WTC11 (cell line): ENCODE results near the gene IFFO2. TPM values are rescaled to one million over a fixed set of nuclear protein-coding genes. Genes with fewer than 3 reads are reported as not detected.

ENCODE experiments used
- ATAC-seq: fragments of 200-7000 bp; cut with Tn5 transposase; 2 replicates; pipeline ENCODE4 v1.10.0; 2021; ENCODE audit warnings: mild to moderate bottlenecking, moderate library complexity
- CTCF ChIA-PET: fragments of 300-600 bp; sonication (Branson Sonifier 250); formaldehyde crosslinking; loops from one replicate; lab custom pipeline; 2021; ENCODE audit warnings: antibody characterized with exemption; lab: Charles Lee
- POLR2A ChIA-PET: fragments of 350-600 bp; sonication (Branson Sonifier 250); formaldehyde crosslinking; loops from one replicate; lab custom pipeline; 2021; ENCODE audit warnings: antibody characterized with exemption; lab: Charles Lee
- DNase-seq: peaks from one replicate; pipeline ENCODE4 v3.0.0; 2021; ENCODE audit warnings: low spot score
- H3K27ac Mint-ChIP-seq: 2 replicates; pipeline ENCODE4 v1.8.0; 2021; ENCODE audit warnings: mixed read lengths
- H3K27me3 Mint-ChIP-seq: 2 replicates; pipeline ENCODE4 v1.8.0; 2021; ENCODE audit warnings: low read depth, mild to moderate bottlenecking, moderate library complexity, mixed read lengths
- H3K36me3 Mint-ChIP-seq: 2 replicates; pipeline ENCODE4 v1.8.0; 2021; ENCODE audit warnings: mixed read lengths
- H3K4me1 Mint-ChIP-seq: 2 replicates; pipeline ENCODE4 v1.8.0; 2022; ENCODE audit warnings: mixed read lengths
- H3K4me3 Mint-ChIP-seq: 2 replicates; pipeline ENCODE4 v1.8.0; 2021; ENCODE audit warnings: mild to moderate bottlenecking, moderate library complexity, mixed read lengths
- H3K9me3 Mint-ChIP-seq: 2 replicates; pipeline ENCODE4 v1.8.0; 2021; ENCODE audit warnings: mixed read lengths
- ESRRA ChIP-seq: sonication (generic); formaldehyde crosslinking; IDR thresholded peaks from 2 replicates; pipeline ENCODE4 v1.8.1; 2022; ENCODE audit warnings: mild to moderate bottlenecking, missing genetic modification reagents, borderline replicate concordance
- FOXP1 ChIP-seq: sonication (generic); formaldehyde crosslinking; IDR thresholded peaks from 2 replicates; pipeline ENCODE4 v1.8.0; 2022; ENCODE audit warnings: missing genetic modification reagents, mild to moderate bottlenecking, moderate library complexity, borderline replicate concordance
- IRF2 ChIP-seq: sonication (generic); formaldehyde crosslinking; IDR thresholded peaks from 2 replicates; pipeline ENCODE4 v1.8.0; 2022; ENCODE audit warnings: low read depth, missing genetic modification reagents, borderline replicate concordance
- JAZF1 ChIP-seq: fragments of 250-450 bp; sonication (Bioruptor Pico); IDR thresholded peaks from 2 replicates; pipeline ENCODE4 v1.9.0; 2021; ENCODE audit warnings: moderate library complexity, mild to moderate bottlenecking, inconsistent platforms
- KAT7 ChIP-seq: sonication (generic); formaldehyde crosslinking; IDR thresholded peaks from 2 replicates; pipeline ENCODE4 v1.8.1; 2023; ENCODE audit warnings: missing genetic modification reagents, mild to moderate bottlenecking, borderline replicate concordance
- MYBL2 ChIP-seq: sonication (generic); formaldehyde crosslinking; IDR thresholded peaks from 2 replicates; pipeline ENCODE4 v1.8.1; 2023; ENCODE audit warnings: mild to moderate bottlenecking, moderate library complexity, missing genetic modification reagents
- NR1H2 ChIP-seq: sonication (generic); formaldehyde crosslinking; IDR thresholded peaks from 2 replicates; pipeline ENCODE4 v1.9.0; 2021; ENCODE audit warnings: mild to moderate bottlenecking, moderate library complexity, missing genetic modification reagents
- NR2C2 ChIP-seq: sonication (generic); formaldehyde crosslinking; IDR thresholded peaks from 2 replicates; pipeline ENCODE4 v1.8.0; 2022; ENCODE audit warnings: mild to moderate bottlenecking, missing genetic modification reagents
- PRRX2 ChIP-seq: fragments of 250-450 bp; sonication (Bioruptor Pico); IDR thresholded peaks from 2 replicates; pipeline ENCODE4 v1.8.0; 2021; ENCODE audit warnings: mild to moderate bottlenecking
- TEAD1 ChIP-seq: sonication (generic); formaldehyde crosslinking; IDR thresholded peaks from 2 replicates; pipeline ENCODE4 v1.8.0; 2022; ENCODE audit warnings: mild to moderate bottlenecking, missing genetic modification reagents
- ZNF219 ChIP-seq: sonication (generic); formaldehyde crosslinking; IDR thresholded peaks from 2 replicates; pipeline ENCODE4 v1.8.0; 2023; ENCODE audit warnings: missing genetic modification reagents, mild to moderate bottlenecking, borderline replicate concordance
- ZNF317 ChIP-seq: sonication (generic); formaldehyde crosslinking; IDR thresholded peaks from 2 replicates; pipeline ENCODE4 v1.8.1; 2023; ENCODE audit warnings: low read depth, mild to moderate bottlenecking, moderate library complexity, missing genetic modification reagents, borderline replicate concordance
- ZNF396 ChIP-seq: fragments of 250-450 bp; sonication (Bioruptor Pico); IDR thresholded peaks from 2 replicates; pipeline ENCODE4 v1.8.0; 2021; ENCODE audit warnings: mild to moderate bottlenecking, moderate library complexity, borderline replicate concordance
- total RNA-seq: library from RNA; stranded (reverse); gene quantifications from 3 replicates; pipeline ENCODE4 v1.2.3, GENCODE V29; 2021
- TF ChIP-seq, protein P1 (sequence below): fragments of 250-450 bp; sonication (Bioruptor Pico); IDR thresholded peaks from 2 replicates; pipeline ENCODE4 v2.1.2; 2022; ENCODE audit warnings: mild to moderate bottlenecking, moderate library complexity
- TF ChIP-seq, protein P2 (sequence below): sonication (generic); formaldehyde crosslinking; IDR thresholded peaks from 2 replicates; pipeline ENCODE4 v1.8.1; 2022; ENCODE audit warnings: low read depth, missing genetic modification reagents, borderline replicate concordance
- TF ChIP-seq, protein P3 (sequence below): sonication (generic); formaldehyde crosslinking; IDR thresholded peaks from 2 replicates; pipeline ENCODE4 v1.8.0; 2022; ENCODE audit warnings: mild to moderate bottlenecking, missing genetic modification reagents
- TF ChIP-seq, protein P4 (sequence below): fragments of 250-450 bp; sonication (Bioruptor Pico); IDR thresholded peaks from 2 replicates; pipeline ENCODE4 v1.9.0; 2021; ENCODE audit warnings: mild to moderate bottlenecking, borderline replicate concordance
- TF ChIP-seq, protein P5 (sequence below): sonication (generic); formaldehyde crosslinking; IDR thresholded peaks from 2 replicates; pipeline ENCODE4 v1.8.1; 2022; ENCODE audit warnings: missing genetic modification reagents, borderline replicate concordance
- TF ChIP-seq, protein P6 (sequence below): sonication (generic); formaldehyde crosslinking; IDR thresholded peaks from 2 replicates; pipeline ENCODE4 v1.8.1; 2022; ENCODE audit warnings: mild to moderate bottlenecking, moderate library complexity, missing genetic modification reagents
- TF ChIP-seq, protein P7 (sequence below): sonication (generic); formaldehyde crosslinking; IDR thresholded peaks from 2 replicates; pipeline ENCODE4 v1.8.1; 2022; ENCODE audit warnings: low read depth, mild to moderate bottlenecking, moderate library complexity, missing genetic modification reagents, borderline replicate concordance

Gene IFFO2
- total RNA-seq, 1 experiment from 2014 or later = 8.1 TPM

DNA sequence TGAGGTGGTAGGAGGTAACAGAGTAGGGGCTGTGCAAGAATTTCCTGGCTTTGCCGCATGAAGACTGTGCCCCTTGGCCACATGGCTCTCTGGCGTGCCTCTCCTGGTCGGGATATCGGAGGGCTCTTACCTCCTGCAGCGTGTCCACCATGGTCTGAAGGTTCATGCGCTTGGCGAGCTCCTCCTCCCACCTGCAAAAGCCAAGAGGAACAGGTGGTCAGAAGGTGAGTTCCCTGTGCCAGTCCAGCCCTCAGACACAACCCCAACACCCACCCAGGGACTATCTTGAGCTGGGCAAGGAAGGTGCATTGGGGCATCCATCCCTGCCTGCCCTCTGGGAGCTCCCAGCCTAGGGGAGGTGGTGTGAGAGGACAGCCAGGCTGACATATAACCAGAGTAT, 35.5 kb downstream of the IFFO2 start:
- no peaks in the 10 kb centered on the region for H3K36me3 Mint-ChIP-seq
- H3K27ac Mint-ChIP-seq = no peak overlapping the region
- no peak for TF ChIP-seq PRRX2
- TF ChIP-seq TEAD1 (CRISPR knock-in tag) = no peak
- TF ChIP-seq, protein P1, sequence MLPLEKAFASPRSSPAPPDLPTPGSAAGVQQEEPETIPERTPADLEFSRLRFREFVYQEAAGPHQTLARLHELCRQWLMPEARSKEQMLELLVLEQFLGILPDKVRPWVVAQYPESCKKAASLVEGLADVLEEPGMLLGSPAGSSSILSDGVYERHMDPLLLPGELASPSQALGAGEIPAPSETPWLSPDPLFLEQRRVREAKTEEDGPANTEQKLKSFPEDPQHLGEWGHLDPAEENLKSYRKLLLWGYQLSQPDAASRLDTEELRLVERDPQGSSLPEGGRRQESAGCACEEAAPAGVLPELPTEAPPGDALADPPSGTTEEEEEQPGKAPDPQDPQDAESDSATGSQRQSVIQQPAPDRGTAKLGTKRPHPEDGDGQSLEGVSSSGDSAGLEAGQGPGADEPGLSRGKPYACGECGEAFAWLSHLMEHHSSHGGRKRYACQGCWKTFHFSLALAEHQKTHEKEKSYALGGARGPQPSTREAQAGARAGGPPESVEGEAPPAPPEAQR (CRISPR knock-in tag) = no peak
- TF ChIP-seq, protein P2, sequence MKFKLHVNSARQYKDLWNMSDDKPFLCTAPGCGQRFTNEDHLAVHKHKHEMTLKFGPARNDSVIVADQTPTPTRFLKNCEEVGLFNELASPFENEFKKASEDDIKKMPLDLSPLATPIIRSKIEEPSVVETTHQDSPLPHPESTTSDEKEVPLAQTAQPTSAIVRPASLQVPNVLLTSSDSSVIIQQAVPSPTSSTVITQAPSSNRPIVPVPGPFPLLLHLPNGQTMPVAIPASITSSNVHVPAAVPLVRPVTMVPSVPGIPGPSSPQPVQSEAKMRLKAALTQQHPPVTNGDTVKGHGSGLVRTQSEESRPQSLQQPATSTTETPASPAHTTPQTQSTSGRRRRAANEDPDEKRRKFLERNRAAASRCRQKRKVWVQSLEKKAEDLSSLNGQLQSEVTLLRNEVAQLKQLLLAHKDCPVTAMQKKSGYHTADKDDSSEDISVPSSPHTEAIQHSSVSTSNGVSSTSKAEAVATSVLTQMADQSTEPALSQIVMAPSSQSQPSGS = no peak
- TF ChIP-seq MYBL2 = no peak
- TF ChIP-seq JAZF1 (CRISPR knock-in tag) = no peak
- TF ChIP-seq, protein P3, sequence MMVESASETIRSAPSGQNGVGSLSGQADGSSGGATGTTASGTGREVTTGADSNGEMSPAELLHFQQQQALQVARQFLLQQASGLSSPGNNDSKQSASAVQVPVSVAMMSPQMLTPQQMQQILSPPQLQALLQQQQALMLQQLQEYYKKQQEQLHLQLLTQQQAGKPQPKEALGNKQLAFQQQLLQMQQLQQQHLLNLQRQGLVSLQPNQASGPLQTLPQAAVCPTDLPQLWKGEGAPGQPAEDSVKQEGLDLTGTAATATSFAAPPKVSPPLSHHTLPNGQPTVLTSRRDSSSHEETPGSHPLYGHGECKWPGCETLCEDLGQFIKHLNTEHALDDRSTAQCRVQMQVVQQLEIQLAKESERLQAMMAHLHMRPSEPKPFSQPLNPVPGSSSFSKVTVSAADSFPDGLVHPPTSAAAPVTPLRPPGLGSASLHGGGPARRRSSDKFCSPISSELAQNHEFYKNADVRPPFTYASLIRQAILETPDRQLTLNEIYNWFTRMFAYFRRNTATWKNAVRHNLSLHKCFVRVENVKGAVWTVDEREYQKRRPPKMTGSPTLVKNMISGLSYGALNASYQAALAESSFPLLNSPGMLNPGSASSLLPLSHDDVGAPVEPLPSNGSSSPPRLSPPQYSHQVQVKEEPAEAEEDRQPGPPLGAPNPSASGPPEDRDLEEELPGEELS = no peak
- TF ChIP-seq, protein P4, sequence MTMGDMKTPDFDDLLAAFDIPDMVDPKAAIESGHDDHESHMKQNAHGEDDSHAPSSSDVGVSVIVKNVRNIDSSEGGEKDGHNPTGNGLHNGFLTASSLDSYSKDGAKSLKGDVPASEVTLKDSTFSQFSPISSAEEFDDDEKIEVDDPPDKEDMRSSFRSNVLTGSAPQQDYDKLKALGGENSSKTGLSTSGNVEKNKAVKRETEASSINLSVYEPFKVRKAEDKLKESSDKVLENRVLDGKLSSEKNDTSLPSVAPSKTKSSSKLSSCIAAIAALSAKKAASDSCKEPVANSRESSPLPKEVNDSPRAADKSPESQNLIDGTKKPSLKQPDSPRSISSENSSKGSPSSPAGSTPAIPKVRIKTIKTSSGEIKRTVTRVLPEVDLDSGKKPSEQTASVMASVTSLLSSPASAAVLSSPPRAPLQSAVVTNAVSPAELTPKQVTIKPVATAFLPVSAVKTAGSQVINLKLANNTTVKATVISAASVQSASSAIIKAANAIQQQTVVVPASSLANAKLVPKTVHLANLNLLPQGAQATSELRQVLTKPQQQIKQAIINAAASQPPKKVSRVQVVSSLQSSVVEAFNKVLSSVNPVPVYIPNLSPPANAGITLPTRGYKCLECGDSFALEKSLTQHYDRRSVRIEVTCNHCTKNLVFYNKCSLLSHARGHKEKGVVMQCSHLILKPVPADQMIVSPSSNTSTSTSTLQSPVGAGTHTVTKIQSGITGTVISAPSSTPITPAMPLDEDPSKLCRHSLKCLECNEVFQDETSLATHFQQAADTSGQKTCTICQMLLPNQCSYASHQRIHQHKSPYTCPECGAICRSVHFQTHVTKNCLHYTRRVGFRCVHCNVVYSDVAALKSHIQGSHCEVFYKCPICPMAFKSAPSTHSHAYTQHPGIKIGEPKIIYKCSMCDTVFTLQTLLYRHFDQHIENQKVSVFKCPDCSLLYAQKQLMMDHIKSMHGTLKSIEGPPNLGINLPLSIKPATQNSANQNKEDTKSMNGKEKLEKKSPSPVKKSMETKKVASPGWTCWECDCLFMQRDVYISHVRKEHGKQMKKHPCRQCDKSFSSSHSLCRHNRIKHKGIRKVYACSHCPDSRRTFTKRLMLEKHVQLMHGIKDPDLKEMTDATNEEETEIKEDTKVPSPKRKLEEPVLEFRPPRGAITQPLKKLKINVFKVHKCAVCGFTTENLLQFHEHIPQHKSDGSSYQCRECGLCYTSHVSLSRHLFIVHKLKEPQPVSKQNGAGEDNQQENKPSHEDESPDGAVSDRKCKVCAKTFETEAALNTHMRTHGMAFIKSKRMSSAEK (CRISPR knock-in tag) = no peak
- TF ChIP-seq ESRRA (CRISPR knock-in tag) = no peak
- no peak for TF ChIP-seq IRF2 (CRISPR knock-in tag)
- TF ChIP-seq, protein P5, sequence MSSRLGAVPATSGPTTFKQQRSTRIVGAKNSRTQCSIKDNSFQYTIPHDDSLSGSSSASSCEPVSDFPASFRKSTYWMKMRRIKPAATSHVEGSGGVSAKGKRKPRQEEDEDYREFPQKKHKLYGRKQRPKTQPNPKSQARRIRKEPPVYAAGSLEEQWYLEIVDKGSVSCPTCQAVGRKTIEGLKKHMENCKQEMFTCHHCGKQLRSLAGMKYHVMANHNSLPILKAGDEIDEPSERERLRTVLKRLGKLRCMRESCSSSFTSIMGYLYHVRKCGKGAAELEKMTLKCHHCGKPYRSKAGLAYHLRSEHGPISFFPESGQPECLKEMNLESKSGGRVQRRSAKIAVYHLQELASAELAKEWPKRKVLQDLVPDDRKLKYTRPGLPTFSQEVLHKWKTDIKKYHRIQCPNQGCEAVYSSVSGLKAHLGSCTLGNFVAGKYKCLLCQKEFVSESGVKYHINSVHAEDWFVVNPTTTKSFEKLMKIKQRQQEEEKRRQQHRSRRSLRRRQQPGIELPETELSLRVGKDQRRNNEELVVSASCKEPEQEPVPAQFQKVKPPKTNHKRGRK (CRISPR knock-in tag) = no peak
- no peak for TF ChIP-seq KAT7 (CRISPR knock-in tag)
- TF ChIP-seq ZNF219 (CRISPR knock-in tag) = no peak
- TF ChIP-seq, protein P6, sequence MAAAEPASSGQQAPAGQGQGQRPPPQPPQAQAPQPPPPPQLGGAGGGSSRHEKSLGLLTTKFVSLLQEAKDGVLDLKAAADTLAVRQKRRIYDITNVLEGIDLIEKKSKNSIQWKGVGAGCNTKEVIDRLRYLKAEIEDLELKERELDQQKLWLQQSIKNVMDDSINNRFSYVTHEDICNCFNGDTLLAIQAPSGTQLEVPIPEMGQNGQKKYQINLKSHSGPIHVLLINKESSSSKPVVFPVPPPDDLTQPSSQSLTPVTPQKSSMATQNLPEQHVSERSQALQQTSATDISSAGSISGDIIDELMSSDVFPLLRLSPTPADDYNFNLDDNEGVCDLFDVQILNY (CRISPR knock-in tag) = no peak
- no peak for TF ChIP-seq ZNF317 (CRISPR knock-in tag)
- no peak for TF ChIP-seq NR1H2 (CRISPR knock-in tag)
- no peak for TF ChIP-seq NR2C2 (CRISPR knock-in tag)
- TF ChIP-seq FOXP1 (CRISPR knock-in tag) = no peak
- TF ChIP-seq, protein P7, sequence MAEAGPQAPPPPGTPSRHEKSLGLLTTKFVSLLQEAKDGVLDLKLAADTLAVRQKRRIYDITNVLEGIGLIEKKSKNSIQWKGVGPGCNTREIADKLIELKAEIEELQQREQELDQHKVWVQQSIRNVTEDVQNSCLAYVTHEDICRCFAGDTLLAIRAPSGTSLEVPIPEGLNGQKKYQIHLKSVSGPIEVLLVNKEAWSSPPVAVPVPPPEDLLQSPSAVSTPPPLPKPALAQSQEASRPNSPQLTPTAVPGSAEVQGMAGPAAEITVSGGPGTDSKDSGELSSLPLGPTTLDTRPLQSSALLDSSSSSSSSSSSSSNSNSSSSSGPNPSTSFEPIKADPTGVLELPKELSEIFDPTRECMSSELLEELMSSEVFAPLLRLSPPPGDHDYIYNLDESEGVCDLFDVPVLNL (CRISPR knock-in tag) = no peak
- no peak for TF ChIP-seq ZNF396 (CRISPR knock-in tag)
- TF ChIP-seq, all 79 proteins: peak for 0
- no peak for ATAC-seq
- Mint-ChIP-seq H3K4me1 (peaks cover 13% of the 10 kb centered on the region), H3K9me3 (no peaks in the 10 kb centered on the region), H3K4me3 (no peak overlapping the region), H3K27me3 (no peaks in the 10 kb centered on the region)
- no peak for DNase-seq
- ChIA-PET POLR2A (no interaction called here), CTCF (interaction anchor here (0.7 to 5.1 kb wide), 2 partner anchors 8 to 14 kb away, joined by 3 to 71 read pairs; no protein-coding TSS in a partner anchor)
